Body of pancreas (tissue), 4 donors: ENCODE results near the gene ATG7. TPM values are rescaled to one million over a fixed set of nuclear protein-coding genes. Genes with fewer than 3 reads are reported as not detected.

Source experiments
- ATAC-seq: fragments of 150-250 bp; one replicate; pipeline ENCODE4 v1.9.1; 2016
- DNase-seq, 4 donors: peaks; one replicate each; pipeline ENCODE4 v3.0.0-alpha.2; 2019
- H3K27ac ChIP-seq, 4 donors: fragments of 200-600 bp; sonication (generic); 1 replicate in 3 of 4; 2 replicates in 1 of 4; pipeline versions ENCODE4 v1.5.1 to v1.6.1; 2016 to 2019; ENCODE audit warnings: mild to moderate bottlenecking in 1 of 4, mixed read lengths in 1 of 4, moderate library complexity in 1 of 4
- H3K27me3 ChIP-seq, 2 donors: fragments of 200-600 bp; sonication (generic); one replicate each; pipeline ENCODE4 v1.6.0; 2016; ENCODE audit warnings: mild to moderate bottlenecking in 1 of 2
- H3K36me3 ChIP-seq, 2 donors: fragments of 200-600 bp; sonication (generic); replicated peaks in 1 of 2; 2 replicates each; pipeline ENCODE4 v1.5.1; 2016; ENCODE audit warnings: low read depth in 2 of 2; ENCODE audit not compliant: insufficient read depth in 1 of 2
- H3K4me1 ChIP-seq: fragments of 200-600 bp; sonication (generic); one replicate; pipeline ENCODE4 v1.6.0; 2016
- H3K4me3 ChIP-seq, 2 donors: fragments of 200-600 bp; sonication (generic); 1 replicate in 1 of 2; 2 replicates in 1 of 2; pipeline ENCODE4 v1.5.1; 2016 to 2019
- H3K9me3 ChIP-seq, 3 donors: fragments of 200-600 bp; sonication (generic); 1 replicate in 2 of 3; 2 replicates in 1 of 3; pipeline ENCODE4 v1.5.1; 2016
- CTCF ChIP-seq, 7 experiments: fragments of 450-650 bp in 4 of 7; fragments of 200-600 bp in 3 of 7; sonication (generic) in 3 of 7; IDR thresholded peaks; one replicate each; pipeline ENCODE4 v1.5.1; 2016 to 2019; ENCODE audit warnings: antibody characterized with exemption in 7 of 7
- POLR2A ChIP-seq, 3 donors: fragments of 450-650 bp; IDR thresholded peaks; one replicate each; pipeline ENCODE4 v1.6.1; 2016; ENCODE audit warnings: antibody characterized with exemption in 3 of 3, mild to moderate bottlenecking in 2 of 3
- WGBS, 2 donors: methylation state at CpG; one replicate each; pipeline ENCODE4 v1.1.5; 2017; 5-methylcytosine and 5-hydroxymethylcytosine counted together
- intact Hi-C: fragments of 100-400 bp; cut with DNase I; formaldehyde crosslinking; loops from one replicate; pipeline ENCODE4 v1.15.1; 2023
- total RNA-seq, 2 donors: library from RNA; depleted of rRNA; stranded (reverse); fragments of >200 nt; gene quantifications; one replicate each; pipeline ENCODE4 v1.1.0, GENCODE V29; 2016

The ATG7 gene
- total RNA-seq, 2 donors from 2014 or later: 40.5 to 43.6 TPM

GRCh38 chr3:11230125-11230524 is 42.1 kb upstream of the ATG7 start:
- Histone ChIP-seq H3K27me3 (no peaks in the 10 kb centered on the region), H3K36me3 (no peaks in the 10 kb centered on the region), H3K9me3 (no peaks in the 10 kb centered on the region), H3K4me1 (peaks cover 5% of the 10 kb centered on the region), H3K4me3 (no peak overlapping the region), H3K27ac (no peak overlapping the region)
- WGBS, 2 donors: 77 to 86% methylated on average over 3 to 4 of the region's 4 CpGs
- no peak for TF ChIP-seq CTCF (IDR thresholded peaks at IDR 0.05)
- no peak for DNase-seq
- ATAC-seq: no peak
- intact Hi-C loops: no loop called here

- Histone ChIP-seq H3K9me3 (no peaks in the 10 kb centered on the region), H3K27me3 (no peaks in the 10 kb centered on the region), H3K36me3 (no peaks in the 10 kb centered on the region), H3K27ac (no peak overlapping the region), H3K4me1 (peaks cover 4% of the 10 kb centered on the region), H3K4me3 (no peak overlapping the region)
- TF ChIP-seq CTCF (IDR thresholded peaks at IDR 0.05) (no peak), POLR2A (IDR thresholded peaks at IDR 0.05) (no peak)
- no peak for ATAC-seq
- intact Hi-C loops: no loop called here
- no peak for DNase-seq
- 44 to 51% methylated on average over 3 of the region's 3 CpGs for WGBS, 2 donors
Observed at GRCh38 chr3:11230832-11231231, 41.4 kb upstream of the ATG7 start.

- H3K27ac ChIP-seq: no peak overlapping the region
Observed at GRCh38 chr3:11235385-11235784, 36.8 kb upstream of the ATG7 start.

GRCh38 chr3:11236588-11237461 is 35.4 kb upstream of the ATG7 start:
- Histone ChIP-seq H3K4me3 (no peak overlapping the region), H3K36me3 (no peaks in the 10 kb centered on the region), H3K9me3 (no peaks in the 10 kb centered on the region), H3K4me1 (no peaks in the 10 kb centered on the region), H3K27me3 (no peaks in the 10 kb centered on the region), H3K27ac (no peak overlapping the region)
- intact Hi-C loops: no loop called here
- 35 to 38% methylated on average over 8 of the region's 8 CpGs for WGBS, 2 donors
- peak; percentile 59 to 76 (median 68) for DNase-seq
- TF ChIP-seq POLR2A (IDR thresholded peaks at IDR 0.05) (no peak), CTCF (IDR thresholded peaks at IDR 0.05) (peak; percentile 47 to 95 (median 58))
- ATAC-seq: no peak

More at GRCh38 chr3:11235385-11235784, 36.8 kb upstream of the ATG7 start:
- 47 to 54% methylated on average over 7 to 8 of the region's 8 CpGs for WGBS, 2 donors
- Histone ChIP-seq H3K36me3 (no peaks in the 10 kb centered on the region), H3K4me1 (no peaks in the 10 kb centered on the region), H3K27me3 (no peaks in the 10 kb centered on the region), H3K4me3 (no peak overlapping the region), H3K9me3 (no peaks in the 10 kb centered on the region)
- DNase-seq (no peak), ATAC-seq (no peak)
- intact Hi-C loops: no loop called here
- TF ChIP-seq CTCF (IDR thresholded peaks at IDR 0.05) (no peak), POLR2A (IDR thresholded peaks at IDR 0.05) (no peak)

GRCh38 chr3:11238060-11238459 is 34.1 kb upstream of the ATG7 start:
- Histone ChIP-seq H3K36me3 (no peaks in the 10 kb centered on the region), H3K4me3 (no peak overlapping the region), H3K27me3 (no peaks in the 10 kb centered on the region), H3K4me1 (no peaks in the 10 kb centered on the region), H3K27ac (no peak overlapping the region), H3K9me3 (no peaks in the 10 kb centered on the region)
- DNase-seq (no peak), ATAC-seq (no peak)
- TF ChIP-seq POLR2A (IDR thresholded peaks at IDR 0.05) (no peak), CTCF (IDR thresholded peaks at IDR 0.05) (no peak)
- WGBS, 2 donors: 58 to 63% methylated on average over 3 of the region's 3 CpGs
- intact Hi-C loops: no loop called here
